H9 (cell line): ENCODE data around the gene GALR2. TPM values are rescaled to one million over a fixed set of nuclear protein-coding genes. Genes with fewer than 3 reads are reported as not detected.

Experiments used
- DNase-seq: peaks from one replicate; pipeline ENCODE4 v3.0.0-alpha.2; 2017
- H2AFZ ChIP-seq: one replicate; pipeline ENCODE4 v1.6.1; 2013; ENCODE audit warnings: mild to moderate bottlenecking, low read length, control low read depth, moderate library complexity
- H2AK5ac ChIP-seq: 2 replicates; pipeline ENCODE4 v1.6.1; 2013; ENCODE audit warnings: low read length, control low read depth, mixed read lengths; ENCODE audit not compliant: insufficient read length
- H2BK120ac ChIP-seq: one replicate; pipeline ENCODE4 v1.6.1; 2013; ENCODE audit warnings: low read depth, mild to moderate bottlenecking, low read length, control low read depth, inconsistent platforms; ENCODE audit not compliant: poor library complexity, severe bottlenecking
- H2BK12ac ChIP-seq: 2 replicates; pipeline ENCODE4 v1.6.1; 2013; ENCODE audit warnings: low read length, control low read depth, mixed read lengths, low read depth; ENCODE audit not compliant: insufficient read length
- H2BK15ac ChIP-seq: 2 replicates; pipeline ENCODE4 v1.6.1; 2013; ENCODE audit warnings: low read depth, low read length, control low read depth
- H2BK20ac ChIP-seq: one replicate; pipeline ENCODE4 v1.6.1; 2013; ENCODE audit warnings: low read depth, mild to moderate bottlenecking, low read length, control low read depth, inconsistent platforms; ENCODE audit not compliant: poor library complexity, severe bottlenecking
- H2BK5ac ChIP-seq: 2 replicates; pipeline ENCODE4 v1.6.1; 2013; ENCODE audit warnings: low read length, control low read depth, mixed read lengths; ENCODE audit not compliant: insufficient read length
- H3K14ac ChIP-seq: 2 replicates; pipeline ENCODE4 v1.6.1; 2013; ENCODE audit warnings: low read length, control low read depth; ENCODE audit not compliant: insufficient read depth
- H3K18ac ChIP-seq: 2 replicates; pipeline ENCODE4 v1.6.1; 2013; ENCODE audit warnings: low read depth, mild to moderate bottlenecking, mixed read lengths, low read length, control low read depth; ENCODE audit not compliant: insufficient read length
- H3K23ac ChIP-seq: 2 replicates; pipeline ENCODE4 v1.6.1; 2013; ENCODE audit warnings: low read length, control low read depth, mixed read lengths, low read depth; ENCODE audit not compliant: insufficient read length
- H3K23me2 ChIP-seq: 2 replicates; pipeline ENCODE4 v1.6.1; 2013; ENCODE audit warnings: low read depth, mild to moderate bottlenecking, mixed read lengths, low read length, control low read depth; ENCODE audit not compliant: insufficient read length, poor library complexity, severe bottlenecking
- H3K27ac ChIP-seq: 2 replicates; pipeline ENCODE4 v1.5.1; 2013; ENCODE audit warnings: low read length, control low read depth, mixed read lengths, low read depth; ENCODE audit not compliant: insufficient read length
- H3K27me3 ChIP-seq: 2 replicates; pipeline ENCODE4 v1.6.1; 2013; ENCODE audit warnings: low read length, control low read depth, inconsistent platforms; ENCODE audit not compliant: insufficient read depth
- H3K4ac ChIP-seq: 2 replicates; pipeline ENCODE4 v1.6.1; 2013; ENCODE audit warnings: low read depth, mild to moderate bottlenecking, control low read depth, inconsistent platforms, low read length, moderate library complexity
- H3K4me1 ChIP-seq: 2 replicates; pipeline ENCODE4 v1.6.1; 2013; ENCODE audit warnings: low read length, control low read depth, inconsistent platforms; ENCODE audit not compliant: insufficient read depth
- H3K4me2 ChIP-seq: 2 replicates; pipeline ENCODE4 v1.6.1; 2013; ENCODE audit warnings: low read length, control low read depth, mixed read lengths; ENCODE audit not compliant: insufficient read length, insufficient read depth
- H3K56ac ChIP-seq: 2 replicates; pipeline ENCODE4 v1.6.1; 2013; ENCODE audit warnings: low read depth, mild to moderate bottlenecking, mixed read lengths, low read length, control low read depth; ENCODE audit not compliant: insufficient read length
- H3K79me1 ChIP-seq: 2 replicates; pipeline ENCODE4 v1.6.1; 2013; ENCODE audit warnings: low read depth, mild to moderate bottlenecking, moderate library complexity, low read length, control low read depth, inconsistent platforms; ENCODE audit not compliant: insufficient read depth, poor library complexity, severe bottlenecking
- H3K79me2 ChIP-seq: 2 replicates; pipeline ENCODE4 v1.6.1; 2013; ENCODE audit warnings: low read length, control low read depth, inconsistent platforms; ENCODE audit not compliant: insufficient read depth
- H3K9ac ChIP-seq: 2 replicates; pipeline ENCODE4 v1.6.1; 2013; ENCODE audit warnings: low read length, control low read depth, mixed read lengths; ENCODE audit not compliant: insufficient read length; ENCODE audit errors: extremely low read depth
- H3K9me3 ChIP-seq: one replicate; pipeline ENCODE4 v1.6.1; 2013; ENCODE audit warnings: low read depth, low read length, inconsistent platforms; ENCODE audit not compliant: control insufficient read depth
- H3T11ph ChIP-seq: one replicate; pipeline ENCODE4 v1.6.1; 2013; ENCODE audit warnings: mild to moderate bottlenecking, low read length, control low read depth, inconsistent platforms
- H4K20me1 ChIP-seq: one replicate; pipeline ENCODE4 v1.6.1; 2013; ENCODE audit not compliant: control insufficient read depth, insufficient read length, insufficient read depth
- H4K5ac ChIP-seq: 2 replicates; pipeline ENCODE4 v1.6.1; 2013; ENCODE audit warnings: low read depth, mild to moderate bottlenecking, mixed read lengths, low read length, control low read depth; ENCODE audit not compliant: insufficient read length
- H4K8ac ChIP-seq: replicated peaks from 2 replicates; pipeline ENCODE4 v1.6.1; 2013; ENCODE audit warnings: low read length, control low read depth, mixed read lengths, low read depth; ENCODE audit not compliant: insufficient read length
- H4K91ac ChIP-seq: 2 replicates; pipeline ENCODE4 v1.6.1; 2013; ENCODE audit warnings: low read depth, mild to moderate bottlenecking, moderate library complexity, mixed read lengths, low read length, control low read depth; ENCODE audit not compliant: insufficient read length
- H3K27ac Mint-ChIP-seq, 3 experiments: 2 replicates in 2 of 3; 3 replicates in 1 of 3; pipeline ENCODE4 v1.8.0; 2020 to 2021; ENCODE audit warnings: mixed read lengths in 3 of 3, mild to moderate bottlenecking in 1 of 3, moderate library complexity in 1 of 3
- H3K27me3 Mint-ChIP-seq: 2 replicates; pipeline ENCODE4 v1.8.0; 2021; ENCODE audit warnings: low read depth, mild to moderate bottlenecking, moderate library complexity, mixed read lengths
- H3K36me3 Mint-ChIP-seq, 3 experiments: 2 replicates in 2 of 3; 3 replicates in 1 of 3; pipeline ENCODE4 v1.8.0; 2020 to 2021; ENCODE audit warnings: low read depth in 3 of 3, mixed read lengths in 3 of 3; ENCODE audit not compliant: insufficient read depth in 1 of 3
- H3K4me1 Mint-ChIP-seq, 2 experiments: 2 replicates each; pipeline ENCODE4 v1.8.0; 2020; ENCODE audit warnings: mixed read lengths in 2 of 2
- H3K4me3 Mint-ChIP-seq, 2 experiments: 2 replicates in 1 of 2; 3 replicates in 1 of 2; pipeline ENCODE4 v1.8.0; 2020 to 2021; ENCODE audit warnings: mild to moderate bottlenecking in 2 of 2, mixed read lengths in 2 of 2, moderate library complexity in 1 of 2
- H3K9me3 Mint-ChIP-seq, 2 experiments: 2 replicates in 1 of 2; 3 replicates in 1 of 2; pipeline ENCODE4 v1.8.0; 2020; ENCODE audit warnings: mild to moderate bottlenecking in 2 of 2, mixed read lengths in 2 of 2, moderate library complexity in 1 of 2
- WGBS: extraction: QIAGEN DNeasy Blood & Tissue Kit; methylation state at CpG from one replicate; pipeline ENCODE4 v1.1.7; 2013; ENCODE audit warnings: missing lambda C conversion rate, low lambda C conversion rate, mixed read lengths; ENCODE audit not compliant: insufficient read length; ENCODE audit errors: extremely low coverage; 5-methylcytosine and 5-hydroxymethylcytosine counted together
- total RNA-seq: library from RNA; stranded (reverse); gene quantifications from 2 replicates; pipeline ENCODE4 v1.2.1, GENCODE V29; 2021
- TF ChIP-seq, protein P1 (sequence below): fragments of 200-600 bp; sonication (generic); conservative IDR thresholded peaks from 3 replicates; pipeline ENCODE4 v1.8.0; 2021; ENCODE audit warnings: antibody characterized with exemption, mild to moderate bottlenecking

The GALR2 gene
- total RNA-seq, 1 experiment from 2014 or later, result 0.81 TPM

DNA sequence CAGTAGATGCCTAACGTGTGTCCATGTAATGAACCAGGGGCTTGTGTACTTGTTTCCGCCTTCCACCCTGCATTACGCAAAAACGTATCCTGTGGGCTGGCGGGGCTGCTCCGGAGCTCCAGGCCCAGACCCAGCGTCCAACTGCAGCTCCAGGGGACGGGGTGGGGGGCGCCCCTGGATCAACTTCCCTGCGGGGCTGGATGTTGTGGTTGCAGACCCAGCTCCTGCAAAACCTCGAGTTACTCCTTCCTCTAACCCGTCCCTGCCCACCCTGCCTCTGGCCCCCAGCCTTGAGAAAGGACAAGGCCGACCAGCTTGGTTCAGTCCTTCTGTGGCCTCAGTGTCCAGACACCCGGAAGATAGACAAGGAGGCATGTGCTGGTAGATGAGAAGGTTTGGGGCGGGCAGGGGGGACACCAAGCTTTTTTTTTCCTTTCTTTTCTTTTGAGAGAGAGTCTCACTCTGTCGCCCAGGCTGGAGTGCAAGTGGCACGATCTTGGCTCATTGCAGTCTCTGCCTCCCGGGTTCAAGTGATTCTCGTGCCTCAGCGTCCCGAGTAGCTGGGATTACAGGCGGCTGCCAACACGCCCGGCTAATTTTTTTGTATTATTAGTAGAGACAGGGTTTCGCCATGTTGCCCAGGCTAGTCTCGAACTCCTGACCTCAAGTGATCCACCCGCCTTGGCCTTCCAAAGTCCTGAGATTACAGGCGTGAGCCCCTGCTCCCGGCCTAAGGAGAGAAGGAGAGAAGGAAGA lies 29.7 kb downstream of the GALR2 start:
- peak overlapping the region; percentile 88 for H3K18ac ChIP-seq
- H3K56ac ChIP-seq, result no peak overlapping the region
- no peak overlapping the region for H4K91ac ChIP-seq
- H3K9ac ChIP-seq, result no peak overlapping the region
- H2BK120ac ChIP-seq, result no peak overlapping the region
- Mint-ChIP-seq H3K9me3 (peaks cover 0 to 3% of the 10 kb centered on the region in 2 experiments; a peak in 1 of 5 replicates), H3K27me3 (no peaks in the 10 kb centered on the region; the same call in none of the 2 replicates), H3K4me1 (peaks cover 18 to 29% of the 10 kb centered on the region in 2 experiments), H3K27ac (peak overlapping the region; percentile 98 to 99 (median 99); a peak in 4 of 7 replicates), H3K4me3 (peak overlapping the region; percentile 97 to 98), H3K36me3 (peaks cover 19 to 29% (median 23%) of the 10 kb centered on the region in 3 experiments)
- H3K27ac ChIP-seq, result peak overlapping the region; percentile 42
- no peak overlapping the region for H2BK20ac ChIP-seq
- H4K8ac ChIP-seq, result no peak overlapping the region
- no peaks in the 10 kb centered on the region for H3K79me1 ChIP-seq
- peak overlapping the region; percentile 94 for H3K4me2 ChIP-seq
- H3K4ac ChIP-seq, result no peak overlapping the region
- H2AFZ ChIP-seq, result no peak overlapping the region
- 0 out of 2 replicates have a peak overlapping the region, but pooled peaks have one; percentile 93 for H3K14ac ChIP-seq
- H3K23me2 ChIP-seq, result peaks cover 11% of the 10 kb centered on the region
- H2AK5ac ChIP-seq, result no peak overlapping the region
- H3K9me3 ChIP-seq, result no peaks in the 10 kb centered on the region
- H4K20me1 ChIP-seq, result peaks cover 4% of the 10 kb centered on the region
- H3K27me3 ChIP-seq, result no peaks in the 10 kb centered on the region
- TF ChIP-seq, protein P1, sequence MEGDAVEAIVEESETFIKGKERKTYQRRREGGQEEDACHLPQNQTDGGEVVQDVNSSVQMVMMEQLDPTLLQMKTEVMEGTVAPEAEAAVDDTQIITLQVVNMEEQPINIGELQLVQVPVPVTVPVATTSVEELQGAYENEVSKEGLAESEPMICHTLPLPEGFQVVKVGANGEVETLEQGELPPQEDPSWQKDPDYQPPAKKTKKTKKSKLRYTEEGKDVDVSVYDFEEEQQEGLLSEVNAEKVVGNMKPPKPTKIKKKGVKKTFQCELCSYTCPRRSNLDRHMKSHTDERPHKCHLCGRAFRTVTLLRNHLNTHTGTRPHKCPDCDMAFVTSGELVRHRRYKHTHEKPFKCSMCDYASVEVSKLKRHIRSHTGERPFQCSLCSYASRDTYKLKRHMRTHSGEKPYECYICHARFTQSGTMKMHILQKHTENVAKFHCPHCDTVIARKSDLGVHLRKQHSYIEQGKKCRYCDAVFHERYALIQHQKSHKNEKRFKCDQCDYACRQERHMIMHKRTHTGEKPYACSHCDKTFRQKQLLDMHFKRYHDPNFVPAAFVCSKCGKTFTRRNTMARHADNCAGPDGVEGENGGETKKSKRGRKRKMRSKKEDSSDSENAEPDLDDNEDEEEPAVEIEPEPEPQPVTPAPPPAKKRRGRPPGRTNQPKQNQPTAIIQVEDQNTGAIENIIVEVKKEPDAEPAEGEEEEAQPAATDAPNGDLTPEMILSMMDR, result no peak
- H2BK12ac ChIP-seq, result no peak overlapping the region
- peaks cover 6% of the 10 kb centered on the region for H3K4me1 ChIP-seq
- DNase-seq, result no peak
- no peak overlapping the region for H3K23ac ChIP-seq
- no peak overlapping the region for H2BK5ac ChIP-seq
- H4K5ac ChIP-seq, result peak overlapping the region; percentile 26
- no peak overlapping the region for H2BK15ac ChIP-seq
- H3K79me2 ChIP-seq, result no peaks in the 10 kb centered on the region
- WGBS, result no CpG with 5 or more reads among the region's 29 CpGs
- no peak overlapping the region for H3T11ph ChIP-seq
